Neural progenitor cell (in vitro differentiated cells): ENCODE data around the gene EFHD1.

Experiments used
- EZH2 ChIP-seq: fragments of 200-600 bp; sonication (generic); IDR thresholded peaks from 2 replicates; pipeline ENCODE4 v1.6.1; 2017; ENCODE audit warnings: antibody characterized with exemption, mild to moderate bottlenecking, moderate library complexity
- EZH2phosphoT487 ChIP-seq: fragments of 200-600 bp; sonication (generic); IDR thresholded peaks from 2 replicates; pipeline ENCODE4 v1.6.1; 2017; ENCODE audit warnings: antibody characterized with exemption
- TF ChIP-seq, protein P1 (sequence below): fragments of 200-600 bp; sonication (generic); IDR thresholded peaks from 2 replicates; pipeline ENCODE4 v1.5.1; 2017; ENCODE audit warnings: antibody characterized with exemption, mild to moderate bottlenecking

DNA sequence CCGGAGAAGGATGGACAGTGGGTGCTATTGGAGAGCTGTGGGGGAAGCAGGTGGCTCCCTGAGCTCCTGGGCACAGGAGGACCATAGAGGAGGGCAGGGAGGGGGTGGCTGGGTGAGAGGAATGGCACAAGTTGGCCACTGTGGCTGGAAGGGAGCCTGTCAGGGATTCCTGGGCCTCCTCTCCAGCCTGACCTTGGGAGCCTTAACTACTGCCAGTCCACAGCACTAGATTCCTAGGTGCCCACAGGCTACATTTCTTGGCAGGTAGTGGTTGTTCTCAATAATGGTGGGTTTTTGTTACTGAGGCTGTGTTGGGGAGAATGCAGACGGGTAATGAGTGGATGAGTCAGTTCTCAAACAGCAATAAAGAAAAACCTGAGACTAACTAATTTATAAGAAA, 26.0 kb downstream of the EFHD1 start:
- TF ChIP-seq, protein P1, sequence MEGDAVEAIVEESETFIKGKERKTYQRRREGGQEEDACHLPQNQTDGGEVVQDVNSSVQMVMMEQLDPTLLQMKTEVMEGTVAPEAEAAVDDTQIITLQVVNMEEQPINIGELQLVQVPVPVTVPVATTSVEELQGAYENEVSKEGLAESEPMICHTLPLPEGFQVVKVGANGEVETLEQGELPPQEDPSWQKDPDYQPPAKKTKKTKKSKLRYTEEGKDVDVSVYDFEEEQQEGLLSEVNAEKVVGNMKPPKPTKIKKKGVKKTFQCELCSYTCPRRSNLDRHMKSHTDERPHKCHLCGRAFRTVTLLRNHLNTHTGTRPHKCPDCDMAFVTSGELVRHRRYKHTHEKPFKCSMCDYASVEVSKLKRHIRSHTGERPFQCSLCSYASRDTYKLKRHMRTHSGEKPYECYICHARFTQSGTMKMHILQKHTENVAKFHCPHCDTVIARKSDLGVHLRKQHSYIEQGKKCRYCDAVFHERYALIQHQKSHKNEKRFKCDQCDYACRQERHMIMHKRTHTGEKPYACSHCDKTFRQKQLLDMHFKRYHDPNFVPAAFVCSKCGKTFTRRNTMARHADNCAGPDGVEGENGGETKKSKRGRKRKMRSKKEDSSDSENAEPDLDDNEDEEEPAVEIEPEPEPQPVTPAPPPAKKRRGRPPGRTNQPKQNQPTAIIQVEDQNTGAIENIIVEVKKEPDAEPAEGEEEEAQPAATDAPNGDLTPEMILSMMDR: no peak
- TF ChIP-seq EZH2 (no peak), EZH2phosphoT487 (no peak)
